ENCODE data around the gene SFRP4. TPM values are rescaled to one million over a fixed set of nuclear protein-coding genes. Genes with fewer than 3 reads are reported as not detected.

Gene SFRP4
- total RNA-seq, result under 0.01 TPM in 1 of 2 replicates, not detected in the other

DNA sequence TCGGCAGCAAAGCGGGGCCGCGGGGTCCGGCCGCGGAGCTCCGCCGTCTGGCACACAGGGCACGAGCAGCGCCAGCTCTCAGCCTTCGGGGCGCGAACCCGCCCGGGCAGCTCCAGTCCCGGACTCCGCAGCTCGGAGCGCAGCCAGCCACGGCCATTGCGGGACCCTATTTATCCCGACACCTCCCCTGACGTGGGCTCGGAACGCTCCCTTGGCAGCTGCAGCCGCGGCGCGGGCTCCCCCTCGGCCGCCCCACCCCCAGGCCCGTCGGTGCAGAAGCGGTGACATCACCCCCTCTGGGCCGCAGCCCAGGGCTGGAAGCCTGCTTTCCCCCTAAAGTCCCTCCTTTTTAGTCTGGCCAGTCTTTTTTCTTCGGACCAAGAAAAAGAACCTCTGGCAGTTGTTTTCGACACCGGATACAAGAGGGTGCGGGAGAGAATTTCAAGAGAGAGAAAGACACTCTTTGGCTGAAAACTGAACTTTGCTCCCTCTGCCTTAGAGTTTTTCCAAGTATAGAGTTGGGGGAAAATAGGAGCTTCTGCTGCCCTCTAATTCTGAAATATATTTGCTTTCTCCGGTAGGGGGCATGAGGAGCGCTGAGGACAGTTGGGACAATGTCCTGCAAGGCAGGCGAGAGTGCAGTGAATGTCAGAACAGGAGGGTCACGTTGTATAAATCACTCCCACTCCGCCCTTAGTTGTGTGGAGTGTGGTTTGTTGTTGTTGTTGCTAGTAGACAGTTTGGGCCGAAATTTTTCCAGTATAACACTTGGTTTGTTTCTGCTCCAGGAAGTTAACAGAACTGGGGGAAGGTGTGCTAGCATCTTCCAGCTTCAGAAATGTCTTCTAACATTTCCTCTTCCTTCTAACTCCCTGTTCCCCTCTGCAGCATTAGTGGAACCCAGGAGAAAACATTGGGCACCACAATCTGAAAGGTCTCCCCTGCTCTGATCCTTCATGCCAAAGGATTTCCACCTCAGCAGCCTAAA, at the start of gene SFRP4:
TSS of gene SFRP4 (minus strand) at position 145 of the 988 bp plus-strand sequence. CDS start 280 bp downstream, outside the sequence.

DNA sequence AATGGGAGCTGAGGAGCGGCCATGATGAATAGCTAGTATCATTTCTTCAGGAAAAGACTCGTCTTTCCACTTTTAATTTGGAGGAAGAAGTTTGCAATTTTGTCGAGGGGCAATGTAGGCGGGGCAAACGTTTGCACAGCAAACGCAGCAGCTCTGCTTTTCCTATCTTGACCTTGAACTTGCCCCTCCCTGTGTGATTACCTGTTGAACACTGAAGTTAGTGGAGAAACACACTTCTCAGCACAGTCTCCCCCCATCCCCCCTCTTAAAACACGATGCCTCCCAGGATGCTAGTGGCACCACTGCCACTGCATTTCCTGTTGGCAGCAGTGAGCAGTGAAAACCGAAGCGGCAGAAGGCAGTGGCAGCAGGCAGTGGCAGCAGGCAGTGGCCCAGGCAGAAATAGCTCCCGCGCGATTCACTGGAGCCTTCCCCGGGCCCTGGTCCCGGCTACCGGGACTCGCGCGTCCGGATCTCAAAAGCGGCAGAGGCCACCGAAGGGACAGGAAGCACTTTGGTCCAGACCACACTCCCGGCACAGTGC, 3.8 kb upstream of the SFRP4 start, which contains the start of gene EPDR1:
TSS of gene EPDR1 (plus strand) at position 336 of the 544 bp plus-strand sequence. CDS start 300 bp downstream, outside the sequence.

Other genes with a start within 250 kb of the SFRP4 start
- 0.24 TPM in 1 of 2 replicates, not detected in the other for gene GPR141, start 233.1 kb downstream of the SFRP4 start, total RNA-seq
- gene NME8, start 68.2 kb downstream of the SFRP4 start, total RNA-seq, result not detected in 2 replicates
- gene EPDR1, start 3.8 kb upstream of the SFRP4 start, total RNA-seq, result 16.4 and 20.0 TPM in 2 replicates